HG03442 (cell line): Measurements from ENCODE around the gene CACNA2D3.

Source experiments
- ATAC-seq: cut with Tn5 transposase; IDR thresholded peaks from one replicate; pipeline ENCODE4 v1.9.1; 2021; ENCODE audit warnings: mild to moderate bottlenecking, moderate library complexity; ENCODE audit not compliant: unreplicated experiment

Gene CACNA2D3

GRCh38 chr3:54126551-54126950 lies 4.2 kb downstream of the CACNA2D3 start:
- no peak for ATAC-seq

- ATAC-seq: no peak
Measured at GRCh38 chr3:54127499-54128056, 5.2 kb downstream of the CACNA2D3 start.

DNA sequence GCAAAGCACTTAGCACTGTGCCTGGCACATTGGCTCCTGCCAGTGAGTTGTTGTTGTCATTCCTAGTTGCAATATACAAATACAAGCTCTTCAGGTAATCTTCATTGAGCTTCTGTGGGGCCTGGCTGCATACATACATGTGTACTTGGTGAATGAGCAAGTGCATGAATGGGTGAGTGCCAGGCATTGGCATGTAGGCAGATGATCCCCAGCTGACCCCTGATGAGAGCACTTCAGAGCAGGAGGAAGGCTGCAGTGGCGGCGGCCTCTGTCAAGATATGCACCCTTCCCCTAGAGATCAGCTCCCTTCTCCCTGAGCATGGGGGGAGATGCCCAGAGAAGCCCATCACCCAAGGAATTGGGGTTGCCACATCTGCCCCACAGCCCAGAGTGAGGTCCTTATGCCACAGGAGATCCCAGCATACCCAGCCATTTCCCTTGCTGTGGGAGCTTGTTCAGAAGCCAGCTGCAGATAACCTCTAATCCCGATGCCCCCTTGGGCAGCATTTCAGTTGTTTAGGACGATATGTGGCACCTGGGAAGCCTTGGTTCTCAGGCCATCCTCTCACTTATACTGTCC lies 8.8 kb downstream of the CACNA2D3 start:
- no peak for ATAC-seq

GRCh38 chr3:54131890-54132289 lies 9.5 kb downstream of the CACNA2D3 start:
- no peak for ATAC-seq

GRCh38 chr3:54132685-54133084 lies 10.3 kb downstream of the CACNA2D3 start:
- ATAC-seq: no peak

DNA sequence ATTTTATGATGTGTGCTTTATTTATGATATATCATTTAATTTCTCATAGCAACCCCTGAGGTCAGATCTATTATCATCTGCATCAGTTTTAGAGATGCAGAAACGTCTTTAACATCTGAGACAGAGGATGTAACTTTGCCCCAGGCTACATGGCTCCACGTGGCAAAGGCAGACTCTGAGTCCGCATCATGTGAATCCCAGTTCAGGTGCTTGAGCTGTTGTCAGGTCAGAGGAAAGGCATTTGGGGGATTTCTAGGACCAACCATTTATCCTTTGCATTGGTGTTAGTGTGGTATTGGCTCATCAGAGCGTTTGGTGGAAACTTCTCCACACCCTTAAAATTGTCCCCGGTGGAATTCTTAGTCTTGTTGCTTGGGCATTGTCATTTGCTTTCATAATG lies 10.8 kb downstream of the CACNA2D3 start:
- ATAC-seq: no peak

DNA sequence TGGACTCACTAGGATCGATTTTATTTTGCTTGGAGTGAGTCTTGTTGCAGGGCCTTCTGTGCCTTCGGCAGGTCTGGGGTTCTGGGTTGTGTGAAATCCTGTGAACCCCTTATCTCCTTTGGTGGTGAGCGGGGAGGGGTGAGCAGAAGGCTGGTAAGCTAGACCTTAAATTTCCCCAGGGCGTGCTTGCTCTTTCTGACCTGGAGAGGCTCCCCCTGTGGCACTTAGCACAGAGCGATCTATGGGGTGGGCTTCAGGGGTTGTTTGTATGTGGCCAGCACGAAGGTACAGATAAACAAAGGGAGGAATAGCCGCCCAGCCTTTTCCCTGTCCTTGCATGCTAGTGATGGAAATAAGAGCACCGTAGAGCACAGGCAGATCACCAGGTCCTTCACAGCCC lies 11.8 kb downstream of the CACNA2D3 start:
- no peak for ATAC-seq

- no peak for ATAC-seq
Measured at GRCh38 chr3:54134713-54135112, 12.4 kb downstream of the CACNA2D3 start.

DNA sequence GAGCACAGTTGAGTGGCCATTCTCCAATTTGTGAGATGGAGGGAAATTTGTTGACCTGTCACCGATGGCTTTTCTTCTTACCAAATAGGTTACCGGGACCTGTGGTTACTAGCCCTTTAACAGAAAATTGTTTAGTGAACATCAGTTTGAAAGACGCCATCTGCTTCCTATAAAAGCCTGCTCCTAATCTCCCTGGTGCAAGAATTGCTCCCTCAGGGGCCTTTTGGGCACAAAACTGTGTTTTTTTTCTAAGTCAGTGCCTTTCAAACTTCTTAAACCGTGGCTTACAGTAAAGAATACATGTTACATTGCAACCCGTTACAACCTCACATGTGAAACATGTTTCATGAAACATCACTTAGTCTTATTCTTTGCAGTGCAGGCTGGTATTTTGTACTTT lies 15.0 kb downstream of the CACNA2D3 start:
- ATAC-seq: no peak

- no peak for ATAC-seq
Measured at GRCh38 chr3:54138937-54139547, 16.7 kb downstream of the CACNA2D3 start.

DNA sequence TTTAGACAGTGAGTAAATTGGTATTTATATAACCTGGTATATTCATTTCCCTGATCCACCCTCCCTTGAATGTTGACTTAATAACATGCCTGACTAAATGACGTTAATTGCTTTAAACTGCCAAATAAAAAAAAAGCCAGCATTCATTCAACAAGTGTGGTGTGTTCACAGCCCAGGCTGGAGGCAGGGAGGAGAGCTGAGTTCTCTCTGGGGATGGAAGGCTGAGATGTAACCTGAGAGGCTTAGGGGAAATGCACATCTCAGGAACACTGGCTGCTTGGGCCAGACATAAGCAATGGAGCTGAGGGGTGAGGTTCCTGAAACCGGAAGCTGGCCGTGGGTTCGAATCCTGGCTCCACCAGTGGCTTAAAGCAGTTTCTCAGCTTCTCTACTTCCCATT lies 17.3 kb downstream of the CACNA2D3 start:
- ATAC-seq: no peak

DNA sequence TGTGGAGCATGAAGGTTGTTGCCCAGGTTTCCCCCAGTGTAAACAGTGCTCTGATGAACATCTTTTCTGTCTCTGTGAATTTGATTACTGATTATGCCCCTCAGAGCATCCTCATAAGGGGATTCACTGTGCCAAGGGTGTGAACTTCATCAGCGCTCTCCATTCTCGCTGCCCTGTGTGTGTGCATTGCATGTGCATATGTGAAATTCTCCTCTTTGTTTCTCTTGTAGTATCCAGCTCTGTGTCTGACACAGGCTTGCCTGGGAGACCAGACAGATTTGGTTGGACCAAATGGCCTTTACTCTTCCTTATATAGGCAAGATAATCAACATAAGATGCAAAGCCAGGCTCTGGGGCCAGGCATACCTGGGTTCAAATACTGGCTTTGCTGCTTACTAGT lies 21.9 kb downstream of the CACNA2D3 start:
- ATAC-seq: no peak

DNA sequence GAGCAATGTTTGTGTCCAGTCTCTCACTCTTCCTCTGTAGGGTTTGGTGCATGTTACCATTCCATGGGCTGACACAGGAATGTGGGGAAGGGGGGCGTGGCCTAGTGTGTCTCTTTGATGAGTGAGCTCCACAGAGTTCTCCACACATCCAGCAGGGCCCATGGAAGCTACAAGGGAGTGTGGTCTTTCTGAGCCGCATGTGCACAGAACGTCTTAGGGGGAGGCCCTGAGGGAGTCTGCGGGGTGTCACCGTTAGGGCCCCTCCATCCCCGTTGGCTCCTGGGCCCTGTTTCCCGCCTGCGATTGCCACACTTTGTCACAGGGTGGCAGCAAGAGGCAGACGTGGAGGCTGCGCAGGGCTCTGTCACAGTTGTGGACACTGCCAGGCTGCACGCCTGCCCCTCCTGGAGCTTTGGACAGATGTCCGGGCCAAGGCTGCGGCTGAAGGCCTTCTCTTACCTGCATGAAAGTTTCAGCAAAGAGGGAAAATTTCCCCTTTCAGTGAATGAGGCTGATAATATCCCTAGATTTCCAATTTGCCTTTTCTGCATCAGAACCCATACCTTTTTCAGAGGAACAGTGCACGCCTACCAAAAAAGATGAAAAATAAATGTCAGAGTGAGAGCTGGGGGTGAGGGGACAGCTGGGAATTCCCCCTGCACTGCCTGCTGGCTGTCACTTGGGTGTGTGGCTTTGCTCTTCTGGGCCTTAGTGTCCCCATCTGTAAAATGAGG lies 24.3 kb downstream of the CACNA2D3 start:
- ATAC-seq: peak; percentile 63

- ATAC-seq: no peak
Measured at GRCh38 chr3:54150864-54151467, 28.6 kb downstream of the CACNA2D3 start.

- ATAC-seq: no peak
Measured at GRCh38 chr3:54153477-54153876, 31.1 kb downstream of the CACNA2D3 start.

DNA sequence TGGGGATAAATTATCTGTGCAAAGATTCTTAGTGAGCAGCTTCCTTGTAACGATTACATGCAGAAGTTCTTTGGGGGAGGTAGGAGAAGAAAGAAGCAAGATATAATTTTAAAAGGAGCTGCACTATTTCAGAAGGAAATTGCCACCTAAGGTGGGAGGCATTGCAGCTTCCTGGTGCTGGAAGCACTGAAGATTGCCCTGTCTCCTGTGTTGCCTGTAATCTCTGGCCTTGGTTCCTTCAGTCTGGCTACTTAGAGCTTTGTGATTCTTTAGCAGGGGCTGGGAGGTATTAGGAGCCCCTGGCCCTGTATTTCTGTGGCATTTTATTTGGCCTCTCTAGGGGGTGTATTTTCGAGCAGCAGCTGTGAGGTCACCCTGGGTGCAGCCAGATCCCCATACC lies 35.5 kb downstream of the CACNA2D3 start:
- no peak for ATAC-seq

DNA sequence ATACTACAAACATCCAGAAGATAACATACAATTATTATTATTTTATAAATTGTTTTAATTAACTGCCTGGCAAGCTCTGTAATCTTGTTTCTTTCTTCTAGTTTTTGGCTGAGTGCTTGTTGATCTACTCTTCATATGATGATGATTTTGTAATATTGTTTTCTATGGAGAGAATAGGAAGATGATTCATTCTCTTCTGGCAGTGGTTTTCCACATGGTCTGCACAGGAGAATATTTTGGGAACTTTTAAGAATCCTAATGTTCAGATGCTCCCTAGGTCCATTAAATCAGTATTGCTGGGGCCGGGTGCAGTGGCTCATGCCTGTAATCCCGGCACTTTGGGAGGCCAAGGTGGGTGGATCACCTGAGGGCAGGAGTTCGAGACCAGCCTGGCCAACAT lies 37.6 kb downstream of the CACNA2D3 start:
- no peak for ATAC-seq

- no peak for ATAC-seq
Measured at GRCh38 chr3:54163441-54163840, 41.1 kb downstream of the CACNA2D3 start.

DNA sequence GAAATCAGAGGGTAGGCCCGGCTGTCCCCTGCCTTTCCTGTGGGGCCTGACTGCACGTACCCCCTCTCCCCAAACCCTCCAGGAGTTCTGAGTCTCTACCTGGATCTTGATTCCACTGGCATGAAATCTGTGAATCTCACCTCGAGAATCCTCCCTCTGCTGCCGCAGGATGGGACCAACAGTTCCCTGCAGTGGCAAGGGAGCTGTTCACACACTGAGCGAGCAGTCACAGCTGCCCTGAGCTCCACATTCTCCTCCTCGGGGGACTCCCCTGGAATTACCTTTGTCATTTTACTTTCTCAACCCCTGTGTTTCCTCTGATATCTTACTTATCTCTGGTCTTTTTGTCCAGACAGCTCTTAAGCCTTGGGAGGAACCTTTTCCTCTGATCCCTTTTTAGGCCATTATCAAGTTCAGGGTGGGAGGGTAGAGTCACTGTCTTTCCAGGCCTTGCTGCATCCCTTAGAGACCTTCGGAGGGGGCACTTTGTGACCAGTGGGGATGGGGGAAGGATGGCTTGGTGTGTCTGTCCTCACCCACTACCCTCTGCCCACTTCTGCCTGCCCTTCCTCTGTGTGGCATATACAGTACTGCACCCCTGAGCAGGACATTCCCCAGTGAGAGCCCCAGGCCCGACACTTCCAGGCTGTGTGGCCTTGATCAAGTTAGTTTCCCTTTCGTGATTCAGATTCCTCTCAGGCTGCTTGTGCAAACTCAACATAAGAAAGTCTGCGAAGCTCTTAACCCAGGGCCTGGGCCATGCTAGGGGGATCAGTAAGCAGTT lies 42.0 kb downstream of the CACNA2D3 start:
- no peak for ATAC-seq

GRCh38 chr3:54165865-54166264 lies 43.5 kb downstream of the CACNA2D3 start:
- no peak for ATAC-seq

GRCh38 chr3:54167999-54168398 lies 45.6 kb downstream of the CACNA2D3 start:
- no peak for ATAC-seq
